GM18868 (cell line): ENCODE measurements around the gene KRTAP5-7.
"Not testable (repeated sequence)": the region's sequence is repeated elsewhere in the genome, so short reads cannot be mapped to it uniquely, and the experiment has no call there.

Source experiments
- ATAC-seq: cut with Tn5 transposase; IDR thresholded peaks from one replicate; pipeline ENCODE4 v1.9.1; 2021; ENCODE audit warnings: mild to moderate bottlenecking, moderate library complexity; ENCODE audit not compliant: unreplicated experiment

Gene KRTAP5-7, protein sequence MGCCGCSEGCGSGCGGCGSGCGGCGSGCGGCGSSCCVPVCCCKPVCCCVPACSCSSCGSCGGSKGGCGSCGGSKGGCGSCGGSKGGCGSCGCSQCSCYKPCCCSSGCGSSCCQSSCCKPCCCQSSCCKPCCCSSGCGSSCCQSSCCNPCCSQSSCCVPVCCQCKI

DNA sequence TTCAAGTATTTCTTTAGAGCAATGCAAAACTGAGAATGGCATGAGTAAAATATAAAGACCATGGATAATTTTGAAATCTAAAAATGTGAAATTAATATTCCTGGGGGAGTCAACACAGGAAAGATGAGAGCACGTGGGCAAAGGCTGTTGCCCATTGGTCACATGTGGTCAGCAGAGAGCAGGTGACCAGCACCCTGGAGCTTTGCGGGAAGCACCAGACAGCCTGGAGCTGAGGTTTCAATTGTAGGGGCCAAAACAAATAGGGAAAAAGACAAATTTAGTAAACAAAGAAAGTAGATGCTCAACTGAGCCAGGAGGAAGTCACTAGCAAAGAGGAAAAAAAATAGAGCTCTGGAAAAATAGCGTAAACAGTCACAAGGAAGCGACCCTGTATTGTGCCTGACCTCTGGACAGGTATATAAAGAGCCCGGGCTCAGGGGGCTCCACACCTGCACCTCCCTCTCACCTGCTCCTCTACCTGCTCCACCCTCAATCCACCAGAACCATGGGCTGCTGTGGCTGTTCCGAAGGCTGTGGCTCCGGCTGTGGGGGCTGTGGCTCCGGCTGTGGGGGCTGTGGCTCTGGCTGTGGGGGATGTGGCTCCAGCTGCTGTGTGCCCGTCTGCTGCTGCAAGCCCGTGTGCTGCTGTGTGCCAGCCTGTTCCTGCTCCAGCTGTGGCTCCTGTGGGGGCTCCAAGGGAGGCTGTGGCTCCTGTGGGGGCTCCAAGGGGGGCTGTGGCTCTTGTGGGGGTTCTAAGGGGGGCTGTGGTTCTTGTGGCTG, at the start of gene KRTAP5-7:
KRTAP5-7 (plus strand) TSS at position 472 of the 780 bp plus-strand sequence; CDS start at position 506, 34 bp downstream.
- not testable (repeated sequence) for ATAC-seq

DNA sequence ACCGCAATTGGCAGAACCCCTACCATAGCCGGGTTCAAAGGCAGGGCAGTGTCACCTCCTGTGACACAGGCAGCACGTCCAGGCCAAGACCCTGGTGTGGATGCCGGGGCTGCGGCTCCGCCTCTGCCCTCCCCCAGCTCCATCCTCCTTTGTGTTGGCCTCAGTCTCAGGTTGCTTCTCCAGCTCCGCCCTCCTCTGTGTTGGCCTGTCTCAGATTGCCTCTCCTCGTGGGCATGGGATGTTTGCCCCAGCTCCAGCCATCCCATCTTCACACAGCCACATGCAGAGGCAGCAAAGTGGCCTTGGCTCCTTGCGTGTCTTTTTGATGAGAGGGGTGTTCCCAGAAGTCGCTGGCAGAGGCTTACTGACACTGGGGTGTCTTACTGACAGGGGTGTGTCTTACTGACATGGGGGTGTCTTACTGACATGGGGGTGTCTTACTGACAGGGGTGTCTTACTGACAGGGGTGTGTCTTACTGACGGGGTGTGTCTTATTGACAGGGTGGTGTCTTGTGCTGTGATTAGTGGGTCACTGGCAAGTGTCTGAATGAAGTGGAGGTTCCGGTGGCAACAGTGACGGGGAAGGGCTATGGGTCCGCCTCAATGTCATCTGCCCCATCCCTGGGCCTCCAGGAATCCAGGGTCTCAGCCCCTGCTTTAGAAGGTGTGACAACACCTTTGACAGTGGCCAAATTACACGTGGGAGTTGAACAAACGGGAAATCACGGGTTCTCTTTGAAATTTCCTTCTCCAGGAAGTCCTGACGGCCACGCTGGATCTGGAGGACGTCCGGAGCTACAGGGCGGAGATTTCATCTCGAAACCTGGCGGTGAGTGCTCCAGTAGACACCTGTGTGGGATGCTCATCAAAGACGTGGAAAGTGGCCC, 49.2 kb upstream of the KRTAP5-7 start:
- no peak for ATAC-seq

DNA sequence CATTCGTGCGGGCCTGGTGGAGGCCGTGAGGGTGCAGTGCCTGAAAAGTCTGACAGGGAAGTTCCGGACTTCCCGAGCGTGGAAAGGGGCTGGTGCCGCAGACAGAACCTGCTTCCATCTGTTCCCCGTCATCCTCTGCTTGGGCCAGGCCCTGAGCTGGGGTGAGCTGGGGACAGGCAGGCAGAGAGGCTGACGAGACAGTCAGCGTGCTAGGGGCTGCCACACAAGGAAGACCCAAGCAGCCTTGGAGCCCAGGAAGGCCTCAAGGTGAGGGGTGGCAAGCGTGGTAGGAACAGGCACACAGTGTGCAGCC, 48.6 kb upstream of the KRTAP5-7 start:
- ATAC-seq = no peak

DNA sequence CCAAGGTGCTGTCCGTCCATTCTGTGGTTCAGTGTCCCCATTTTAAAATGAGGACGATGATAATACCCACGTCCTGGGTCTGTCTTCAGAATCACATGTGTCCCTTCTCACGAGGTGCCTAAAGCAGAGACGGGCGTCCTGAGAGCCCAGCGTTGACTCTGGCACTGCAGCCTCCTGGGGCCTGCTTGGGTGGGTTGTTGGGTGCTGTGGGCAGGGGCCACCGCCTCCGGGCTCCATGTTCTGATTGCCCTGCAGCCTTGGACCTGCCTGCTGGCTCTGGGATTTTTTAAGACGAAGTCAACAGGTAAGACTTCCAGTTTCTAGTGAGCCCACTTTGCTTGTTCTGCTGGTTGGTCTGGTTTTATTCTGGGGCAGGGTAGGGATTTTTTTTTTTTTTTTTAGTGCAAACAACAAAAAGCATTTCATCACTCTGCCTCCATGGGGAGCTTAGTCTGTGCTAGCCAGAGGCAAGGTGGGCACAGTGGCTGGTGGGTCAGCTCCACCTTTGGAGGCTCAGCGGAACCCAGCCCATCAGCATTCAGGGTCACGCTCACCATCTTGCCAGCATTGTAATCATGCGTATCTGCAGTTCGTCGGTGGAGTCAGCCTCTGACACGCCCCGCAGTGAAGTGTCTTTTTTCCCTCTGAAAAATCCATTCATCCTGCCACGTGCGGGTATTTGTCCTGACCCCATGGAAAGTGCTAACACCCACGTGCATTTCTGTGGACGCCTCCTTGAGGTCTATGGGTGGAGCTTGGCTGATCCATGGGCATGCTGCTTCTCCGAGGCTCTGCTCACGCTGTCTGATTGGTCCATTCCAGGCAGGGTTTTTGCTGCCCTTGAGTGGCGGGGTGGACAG, 45.7 kb upstream of the KRTAP5-7 start:
- no peak for ATAC-seq

DNA sequence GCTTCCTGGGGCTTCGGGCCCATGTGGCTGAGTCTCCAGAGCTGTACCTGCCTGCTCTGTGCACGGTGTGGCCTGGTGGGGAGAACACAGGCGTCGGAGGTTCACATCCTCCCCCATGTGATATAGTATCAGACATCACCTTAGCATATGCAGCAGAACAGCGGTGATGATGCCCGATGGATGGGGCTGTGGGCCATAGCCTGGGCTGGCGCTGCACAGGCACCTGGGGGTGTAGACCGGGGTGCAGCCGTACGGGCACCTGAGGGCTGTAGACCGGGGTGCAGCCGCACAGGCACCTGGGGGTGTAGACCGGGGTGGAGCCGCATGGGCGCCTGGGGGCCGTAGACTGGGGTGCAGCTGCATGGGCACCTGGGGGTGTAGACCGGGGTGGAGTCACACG, 44.9 kb upstream of the KRTAP5-7 start:
- no peak for ATAC-seq

DNA sequence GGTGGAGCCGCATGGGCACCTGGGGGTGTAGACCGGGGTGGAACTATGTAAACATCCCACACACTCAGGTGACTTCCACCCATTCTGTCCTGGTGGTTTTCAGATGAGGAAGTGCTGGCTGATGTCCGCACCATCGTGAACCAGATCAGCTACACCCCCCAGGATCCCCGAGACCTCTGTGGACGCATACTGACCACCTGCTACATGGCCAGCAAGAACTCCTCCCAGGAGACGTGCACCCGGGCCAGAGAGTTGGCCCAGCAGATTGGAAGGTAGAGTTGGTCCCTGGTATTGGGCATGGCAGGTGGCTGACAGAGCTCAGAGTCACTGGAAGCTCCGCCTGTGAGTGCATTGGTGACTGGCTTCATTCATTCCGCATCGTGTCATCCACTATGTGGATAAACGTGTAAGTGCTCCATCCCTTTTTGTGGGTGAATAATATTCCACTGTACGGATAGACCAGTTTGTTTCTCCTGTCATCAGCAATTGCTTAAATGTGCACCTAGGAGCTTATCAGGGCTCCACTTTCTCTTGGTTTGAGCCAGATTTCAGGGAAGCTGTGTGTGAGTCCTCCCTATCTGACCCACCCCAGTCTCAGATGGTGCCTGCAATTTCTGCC, 44.2 kb upstream of the KRTAP5-7 start:
- ATAC-seq = no peak

DNA sequence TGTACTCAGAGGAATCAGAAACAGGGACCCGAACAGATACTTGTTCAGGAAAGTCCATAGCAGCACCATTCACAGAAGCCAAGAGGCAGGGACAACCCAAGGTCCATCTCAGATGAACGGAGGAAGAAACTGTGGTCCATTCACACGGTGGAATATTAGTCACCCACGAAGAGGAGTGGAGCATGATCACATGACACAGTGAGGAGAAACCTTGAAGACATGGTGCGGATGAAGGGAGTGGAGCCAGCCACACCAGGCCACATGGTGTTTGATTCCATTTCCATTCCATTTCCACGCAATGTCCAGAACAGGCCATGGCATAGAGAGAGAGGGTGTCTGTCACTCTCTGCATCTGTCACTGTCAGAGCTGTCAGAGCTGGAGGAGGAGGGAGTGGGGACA, 43.4 kb upstream of the KRTAP5-7 start:
- no peak for ATAC-seq

DNA sequence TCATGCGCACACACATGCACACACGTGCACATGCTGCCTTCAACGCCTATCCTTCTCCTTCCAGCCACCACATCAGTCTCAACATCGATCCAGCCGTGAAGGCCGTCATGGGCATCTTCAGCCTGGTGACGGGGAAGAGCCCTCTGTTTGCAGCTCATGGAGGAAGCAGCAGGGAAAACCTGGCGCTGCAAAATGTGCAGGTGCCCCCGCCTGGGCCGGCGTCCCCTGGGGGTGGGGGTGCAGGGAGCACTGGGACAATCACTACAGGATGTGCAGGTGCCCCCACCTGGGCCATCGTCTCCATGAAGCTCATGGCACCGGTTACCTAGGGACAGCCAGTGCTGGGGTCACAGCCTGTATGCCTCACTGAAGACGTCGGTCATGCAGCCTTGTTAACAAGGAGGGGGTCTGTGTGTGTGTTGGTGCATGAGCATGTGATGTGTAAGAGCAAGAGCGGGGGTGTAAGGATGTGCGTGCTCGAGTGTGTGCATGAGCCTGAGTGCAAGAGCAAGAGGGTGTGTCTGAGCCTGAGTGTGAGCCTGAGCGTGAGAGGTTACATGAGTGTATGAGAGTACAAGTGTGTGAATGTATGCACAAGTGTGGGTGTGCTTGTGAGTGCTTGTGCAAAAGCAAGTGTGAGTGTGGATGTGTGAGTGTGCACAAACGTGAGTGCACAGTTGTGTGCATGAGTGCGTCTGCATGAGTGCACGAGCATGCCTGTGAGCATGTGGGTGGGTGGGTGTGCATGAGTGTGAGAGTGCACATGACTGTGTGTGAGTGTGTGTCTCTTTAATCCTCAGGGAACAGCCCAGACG, 42.6 kb upstream of the KRTAP5-7 start:
- no peak for ATAC-seq

DNA sequence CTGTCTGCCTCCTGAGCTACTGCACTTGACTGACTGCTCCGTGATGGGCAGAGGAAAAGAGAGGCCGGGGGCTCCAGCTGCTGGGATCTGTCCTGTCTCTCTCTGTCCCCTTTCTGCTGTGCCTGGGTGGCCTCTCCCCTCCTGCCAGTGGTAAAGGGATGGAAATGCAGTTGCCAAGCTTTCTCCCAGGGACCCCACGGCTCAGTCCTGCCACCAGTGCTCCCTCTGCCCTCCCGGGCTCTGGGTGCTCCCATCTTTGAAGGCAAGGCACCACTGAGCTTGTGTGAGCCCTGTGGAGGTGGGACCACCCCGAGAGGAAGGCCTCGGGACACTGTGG, 42.0 kb upstream of the KRTAP5-7 start:
- no peak for ATAC-seq

DNA sequence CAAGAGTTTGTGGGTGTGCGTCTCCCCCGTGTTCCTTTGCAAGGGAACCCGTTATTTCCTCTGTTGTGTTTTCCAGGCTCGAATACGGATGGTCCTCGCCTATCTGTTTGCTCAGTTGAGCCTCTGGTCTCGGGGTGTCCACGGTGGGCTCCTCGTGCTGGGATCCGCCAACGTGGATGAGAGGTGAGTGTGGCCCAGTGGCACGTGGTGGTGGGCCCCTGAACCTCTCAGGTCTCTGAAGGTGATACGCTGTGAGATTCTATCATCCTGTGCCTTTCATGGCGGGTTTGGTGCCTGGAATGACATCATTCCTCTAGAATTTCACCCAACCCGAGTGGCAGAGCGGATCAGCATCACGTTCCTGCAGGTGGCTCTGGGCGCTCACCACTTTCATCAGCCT, 41.6 kb upstream of the KRTAP5-7 start:
- ATAC-seq = no peak

DNA sequence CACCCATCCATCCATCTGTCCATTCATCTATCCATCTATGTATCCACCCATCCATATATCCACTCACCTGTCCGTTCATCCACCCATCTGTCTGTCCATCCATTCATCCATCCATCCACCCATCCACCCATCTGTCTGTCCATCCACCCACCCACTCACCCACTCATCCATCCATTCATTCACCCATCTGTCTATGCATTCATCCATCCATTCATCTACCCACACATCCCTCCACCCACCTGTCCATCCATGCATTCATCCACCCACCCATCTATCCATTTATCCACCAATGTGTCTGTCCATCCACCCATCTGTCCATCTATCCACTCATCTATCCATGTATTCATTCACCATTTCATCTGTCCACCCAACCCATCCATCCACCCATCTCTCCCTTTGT, 40.7 kb upstream of the KRTAP5-7 start:
- ATAC-seq = no peak

DNA sequence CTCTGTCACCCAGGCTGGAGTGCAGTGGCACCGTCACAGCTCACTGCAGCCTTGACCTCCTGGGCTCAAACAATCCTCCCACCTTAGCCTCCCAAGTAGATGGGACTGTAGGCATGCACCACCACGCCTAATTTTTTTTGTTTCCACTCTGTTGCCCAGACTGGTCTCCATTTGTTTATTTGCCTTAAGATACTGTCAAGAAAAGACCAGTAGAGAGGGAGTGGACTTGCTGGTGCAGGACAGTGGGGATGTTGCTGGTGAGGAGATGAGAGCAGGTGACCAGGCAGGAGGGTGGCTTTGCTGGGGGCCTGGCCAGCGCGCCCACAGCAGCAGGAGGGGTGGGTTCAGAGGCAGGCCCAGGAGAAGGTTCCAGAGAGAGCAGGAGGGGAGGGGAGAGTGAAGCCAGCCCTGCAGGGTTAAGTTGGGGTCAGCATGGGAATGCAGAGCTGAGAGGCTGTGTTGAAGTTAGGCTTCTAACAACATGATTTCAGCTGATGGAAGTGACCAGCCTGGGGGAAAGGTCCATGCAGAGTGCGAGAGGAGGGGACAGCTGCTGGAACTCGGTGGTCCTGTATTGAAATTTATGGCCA, 38.3 kb upstream of the KRTAP5-7 start:
- no peak for ATAC-seq

DNA sequence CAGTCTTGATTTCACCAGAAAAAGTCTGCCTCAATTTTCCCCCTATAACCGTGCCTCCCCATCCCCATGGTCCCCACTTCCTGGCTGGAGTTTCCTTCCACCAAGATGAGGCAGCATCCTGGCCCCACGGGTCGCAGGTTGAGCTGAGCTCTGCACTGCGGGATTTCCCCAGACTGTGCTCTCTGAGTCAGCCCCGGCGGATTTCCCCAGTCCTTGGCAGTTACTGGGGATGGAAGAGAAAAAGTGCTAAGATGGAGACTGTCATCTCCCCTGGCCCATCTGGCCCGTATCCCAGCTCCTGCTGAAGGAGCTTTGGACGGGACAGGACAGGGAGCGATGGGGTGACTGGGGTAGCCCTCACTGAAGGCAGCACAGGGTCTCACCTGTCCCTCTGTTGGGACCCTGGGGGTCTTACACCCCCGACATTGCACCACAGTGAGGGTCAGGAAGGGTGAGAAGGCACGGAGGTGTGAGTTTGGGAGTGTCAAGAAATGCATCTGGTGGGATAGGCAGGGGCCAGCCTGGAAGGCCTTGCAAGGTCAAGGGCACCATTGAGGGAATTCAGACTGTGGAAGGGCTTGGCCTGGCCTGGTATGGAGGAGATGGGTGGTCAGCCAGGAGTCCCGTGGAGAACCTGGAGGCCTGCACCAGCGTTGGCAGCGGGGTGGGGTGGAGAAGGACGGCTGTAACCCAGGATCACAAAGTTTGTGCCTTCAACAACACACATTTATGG, 37.6 kb upstream of the KRTAP5-7 start:
- ATAC-seq = no peak

DNA sequence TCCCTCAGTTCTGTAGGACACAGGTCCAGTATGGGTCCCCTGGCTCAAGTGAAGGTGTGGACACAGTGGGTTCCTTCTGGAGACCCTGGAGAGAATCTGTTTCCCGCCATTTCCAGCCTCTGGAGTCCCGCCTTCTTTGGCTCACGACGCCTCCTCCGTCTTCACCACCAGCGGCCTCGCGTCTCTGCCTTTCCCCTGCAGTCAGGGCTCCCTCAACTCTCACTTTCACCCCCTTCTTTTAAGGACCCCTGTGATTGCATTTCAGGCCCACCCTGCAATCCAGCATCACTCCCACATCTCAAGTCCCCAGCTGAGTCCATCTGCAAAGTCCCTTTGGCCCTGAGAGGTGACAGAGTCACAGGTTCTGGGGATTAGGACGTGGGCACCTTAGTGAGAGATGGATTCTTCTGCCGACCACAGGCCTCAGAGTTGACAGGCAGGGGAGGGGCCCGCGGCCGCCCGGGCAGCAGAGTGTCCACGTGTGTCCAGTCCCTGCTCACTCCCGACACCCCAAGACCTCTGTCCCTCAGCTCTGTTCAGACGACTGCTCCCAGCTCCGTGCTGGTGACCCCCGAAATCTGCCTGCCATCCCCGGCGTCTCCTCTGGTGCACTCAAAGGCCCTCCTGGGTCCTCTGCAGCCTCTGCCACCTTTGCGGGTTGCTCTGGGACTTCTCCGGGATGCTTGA, 36.9 kb upstream of the KRTAP5-7 start:
- no peak for ATAC-seq

DNA sequence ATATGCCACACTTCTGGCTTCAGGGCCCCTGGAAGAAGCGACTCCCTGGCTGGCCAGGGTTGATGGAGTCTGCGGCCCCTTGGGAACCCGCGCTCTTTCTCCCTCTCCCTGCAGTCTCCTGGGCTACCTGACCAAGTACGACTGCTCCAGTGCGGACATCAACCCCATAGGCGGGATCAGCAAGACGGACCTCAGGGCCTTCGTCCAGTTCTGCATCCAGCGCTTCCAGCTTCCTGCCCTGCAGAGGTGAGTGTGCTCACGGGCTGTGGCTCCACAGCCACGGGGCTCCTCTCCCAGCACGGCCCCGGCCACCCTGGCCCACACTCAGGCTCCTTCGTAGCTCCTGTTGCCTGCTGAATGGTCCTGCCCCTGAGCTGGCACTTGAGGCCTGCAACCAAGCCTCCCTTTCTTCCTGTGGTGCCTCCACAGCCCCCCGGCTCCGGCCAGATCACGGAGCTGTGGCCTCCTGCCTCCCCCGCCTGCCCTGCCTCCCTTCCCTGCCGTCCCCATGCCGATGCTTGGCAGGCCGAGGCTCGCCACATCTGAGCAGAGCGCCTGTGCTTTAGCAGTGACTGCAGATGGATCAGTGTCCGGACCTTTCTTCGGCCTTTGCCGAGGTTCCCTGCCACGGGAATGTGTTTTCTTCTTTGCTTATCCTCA, 36.2 kb upstream of the KRTAP5-7 start:
- no peak for ATAC-seq

DNA sequence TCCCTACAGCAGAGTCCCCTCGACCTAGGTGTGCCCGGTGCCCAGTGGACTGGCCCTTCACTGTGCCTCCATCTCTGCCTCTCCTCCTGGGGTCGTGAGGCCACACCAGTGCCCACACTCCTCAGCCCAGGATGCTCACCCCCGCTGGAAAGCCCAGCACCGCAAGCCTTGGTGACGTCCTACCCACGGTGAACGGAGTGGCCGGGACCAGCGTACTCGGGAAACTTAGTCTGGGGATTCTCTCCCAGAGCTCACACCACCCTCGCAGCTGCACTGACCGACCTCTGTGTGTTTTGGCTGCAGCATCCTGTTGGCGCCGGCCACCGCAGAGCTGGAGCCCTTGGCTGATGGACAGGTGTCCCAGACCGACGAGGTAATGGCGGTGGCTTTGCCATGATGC, 35.5 kb upstream of the KRTAP5-7 start:
- ATAC-seq = no peak

DNA sequence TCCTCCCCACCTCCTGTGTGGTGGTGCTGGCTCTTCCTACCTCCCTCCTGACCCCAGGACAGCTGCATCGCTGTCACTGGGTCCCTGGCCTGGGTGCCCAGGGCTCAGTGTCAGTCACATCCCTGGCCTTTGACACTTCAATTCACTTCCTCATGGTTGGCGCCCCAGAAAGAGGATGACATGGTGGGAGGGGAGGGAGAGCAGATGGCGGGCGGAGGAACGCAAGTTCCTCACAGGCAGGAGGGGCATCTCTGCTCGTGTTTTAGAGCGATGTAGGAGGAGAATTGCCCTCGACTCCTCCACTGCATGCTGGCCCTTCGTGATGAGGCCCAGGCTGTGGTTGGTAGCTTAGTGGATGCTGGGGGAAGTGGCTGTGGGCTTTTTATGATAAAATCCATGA, 35.1 kb upstream of the KRTAP5-7 start:
- no peak for ATAC-seq
